GM08714 (cell line): ENCODE data around the gene F2R.

ENCODE experiments used
- H3K4me3 ChIP-seq: fragments of 200-500 bp; sonication (Bioruptor generic); 2 replicates; pipeline ENCODE4 v1.5.1; 2014; ENCODE audit warnings: mild to moderate bottlenecking, low read length, inconsistent platforms
- ZNF274 ChIP-seq: IDR thresholded peaks from 2 replicates; pipeline ENCODE4 v1.6.1; 2012; ENCODE audit warnings: mild to moderate bottlenecking, low read depth, low read length

Gene F2R

DNA sequence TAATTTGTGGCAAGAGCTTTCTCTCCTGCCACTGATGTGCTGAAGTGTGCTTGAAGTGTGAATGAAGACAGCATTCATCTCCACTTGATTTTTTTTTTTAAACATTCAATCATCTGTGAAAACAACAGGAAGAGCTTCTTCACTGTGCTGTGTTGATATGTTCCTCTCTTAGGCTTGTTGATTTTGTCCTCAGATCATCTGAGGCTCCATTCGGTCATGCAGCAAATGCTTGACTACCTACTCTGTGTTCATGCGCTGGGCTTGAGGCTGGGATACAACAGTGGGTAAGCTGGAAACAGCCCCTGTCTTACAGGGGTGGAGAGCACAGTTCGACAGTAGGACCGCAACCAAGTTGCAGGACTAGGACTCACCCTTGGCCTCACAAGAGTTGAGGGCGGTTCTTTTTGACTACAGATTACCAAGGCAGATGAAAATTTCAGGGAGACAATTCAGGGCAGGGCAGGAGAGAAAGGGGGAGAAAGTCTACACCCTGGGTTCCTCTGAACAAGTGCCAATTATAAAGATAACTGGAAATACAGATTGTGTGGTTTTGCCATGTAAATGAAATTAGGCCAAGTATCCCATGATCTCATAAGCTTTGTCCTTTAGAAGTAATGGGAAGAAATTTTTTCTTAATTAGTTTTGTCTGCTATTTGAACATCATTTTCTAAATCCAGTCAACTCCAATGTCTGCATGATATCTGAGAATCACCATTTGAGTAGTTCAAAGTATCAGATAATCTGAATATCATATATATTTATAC, 31.0 kb upstream of the F2R start:
- no peak for TF ChIP-seq ZNF274
- H3K4me3 ChIP-seq, result no peak overlapping the region

DNA sequence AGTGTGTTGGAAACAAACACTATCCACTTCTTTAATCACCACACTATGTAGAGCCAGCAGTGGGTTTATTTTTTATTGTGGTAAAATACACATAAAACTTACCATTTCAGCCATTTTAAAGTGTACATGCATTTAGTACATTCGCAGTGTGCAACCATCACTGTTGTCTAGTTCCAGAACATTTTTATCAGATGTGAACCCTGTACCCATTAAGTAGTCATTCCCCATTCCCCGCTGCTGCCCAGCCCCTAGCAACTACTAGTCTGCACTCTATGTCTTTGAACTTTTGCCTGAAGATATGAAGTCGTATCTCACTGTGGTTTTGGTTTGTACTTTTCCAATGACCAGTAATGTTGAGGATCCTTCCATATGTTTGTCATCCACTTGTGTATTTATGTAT, 30.2 kb upstream of the F2R start:
- H3K4me3 ChIP-seq, result no peak overlapping the region
- TF ChIP-seq ZNF274, result no peak

DNA sequence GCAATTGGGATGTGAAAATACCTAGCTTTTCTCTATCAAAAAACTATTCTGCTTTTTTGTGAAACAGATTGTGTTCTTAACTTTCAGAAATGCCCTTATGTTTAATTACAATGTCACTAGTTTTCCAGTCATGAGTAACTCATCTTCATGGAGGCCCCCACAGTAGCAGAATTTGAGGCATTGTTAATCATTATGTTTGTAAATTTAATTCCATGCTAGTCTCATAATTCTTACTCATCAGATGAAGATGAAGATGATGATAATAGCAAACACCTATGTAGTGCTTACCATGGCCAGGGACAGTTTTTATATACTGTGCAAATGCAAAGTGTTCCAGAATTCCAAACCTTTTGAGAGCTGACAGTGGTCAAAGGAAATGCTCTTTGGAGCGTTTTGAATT, 27.7 kb upstream of the F2R start:
- H3K4me3 ChIP-seq, result no peak overlapping the region
- no peak for TF ChIP-seq ZNF274

DNA sequence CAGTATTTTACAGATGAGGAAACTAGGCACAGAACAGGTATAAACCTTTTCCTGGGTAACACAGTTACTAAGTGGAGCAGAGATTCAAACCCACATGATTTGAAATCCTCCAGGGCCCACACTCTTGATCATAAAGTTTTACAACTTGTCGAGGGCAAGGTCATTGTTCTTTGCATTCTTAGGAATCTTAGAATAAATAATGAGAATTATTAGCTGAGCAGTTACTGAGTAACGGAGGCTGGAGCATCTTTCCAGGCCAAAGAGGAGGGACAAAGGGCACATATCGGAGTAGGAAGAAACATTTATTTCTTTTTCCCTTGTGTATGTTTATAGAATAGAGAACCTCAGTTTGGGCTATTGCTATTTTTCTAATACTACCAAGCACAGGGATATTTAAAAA, 27.1 kb upstream of the F2R start:
- no peak for TF ChIP-seq ZNF274
- no peak overlapping the region for H3K4me3 ChIP-seq

DNA sequence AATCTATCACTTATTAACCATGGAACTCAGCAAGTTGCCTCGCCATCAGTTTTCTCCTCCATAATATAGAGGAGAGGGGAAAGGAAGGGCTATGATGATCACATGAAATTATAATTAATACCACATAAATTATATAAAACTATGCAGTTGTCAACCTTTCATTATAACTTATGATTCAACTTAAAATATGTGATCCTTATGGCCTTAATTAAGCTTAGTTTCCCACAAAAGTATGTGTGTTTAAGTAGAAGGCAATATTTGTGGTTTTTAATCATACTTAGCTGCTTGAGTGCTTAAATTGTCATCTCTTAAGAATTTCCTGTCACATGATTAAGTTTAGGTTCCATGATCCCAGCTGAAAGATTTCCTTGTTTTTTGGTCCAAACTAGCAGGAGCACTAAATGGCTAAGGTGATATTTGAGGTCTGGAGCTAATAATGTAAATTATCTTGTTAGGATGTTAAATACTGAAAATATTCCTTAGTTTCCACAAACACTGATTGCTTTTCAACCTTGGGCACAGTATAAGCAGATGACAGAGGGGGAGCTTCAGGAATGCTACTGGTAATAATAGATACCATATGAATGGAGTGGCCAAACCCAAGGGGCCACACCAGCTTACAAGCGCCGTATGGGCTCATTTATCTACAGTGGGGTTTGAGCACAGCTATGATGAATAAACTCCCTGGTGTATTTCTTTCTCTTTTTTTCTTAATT, 26.4 kb upstream of the F2R start:
- TF ChIP-seq ZNF274, result no peak
- H3K4me3 ChIP-seq, result no peak overlapping the region

DNA sequence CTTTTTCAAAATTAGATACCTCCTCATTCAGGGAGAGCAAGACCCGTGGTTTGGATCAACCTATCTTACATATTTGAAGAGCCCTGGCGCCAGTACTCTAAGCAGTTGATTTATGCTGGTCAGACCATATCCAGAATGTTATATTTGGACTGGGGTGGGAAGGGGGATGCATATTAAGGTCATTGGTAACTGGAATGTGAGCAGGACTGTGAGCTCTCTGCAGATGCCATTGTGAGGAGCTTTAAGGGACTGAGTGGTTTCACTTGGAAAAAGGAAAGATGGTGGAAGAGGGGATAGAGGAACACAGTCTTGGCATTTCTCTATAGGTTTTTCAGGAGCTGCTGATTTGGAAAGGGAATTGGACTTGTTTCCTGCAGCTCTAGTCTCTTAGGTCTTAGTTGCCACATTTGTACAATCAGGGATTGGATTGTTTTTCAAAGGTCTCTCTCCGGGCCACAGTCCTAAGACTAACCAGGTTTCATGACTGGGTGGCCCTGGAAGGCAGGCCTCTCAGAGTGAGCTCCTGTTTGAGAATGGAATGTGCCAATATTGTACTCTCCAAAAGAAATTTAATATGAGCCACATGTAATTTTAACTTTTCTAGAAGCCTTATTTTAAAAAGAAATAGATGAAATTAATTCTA, 25.8 kb upstream of the F2R start:
- TF ChIP-seq ZNF274, result no peak
- no peak overlapping the region for H3K4me3 ChIP-seq

DNA sequence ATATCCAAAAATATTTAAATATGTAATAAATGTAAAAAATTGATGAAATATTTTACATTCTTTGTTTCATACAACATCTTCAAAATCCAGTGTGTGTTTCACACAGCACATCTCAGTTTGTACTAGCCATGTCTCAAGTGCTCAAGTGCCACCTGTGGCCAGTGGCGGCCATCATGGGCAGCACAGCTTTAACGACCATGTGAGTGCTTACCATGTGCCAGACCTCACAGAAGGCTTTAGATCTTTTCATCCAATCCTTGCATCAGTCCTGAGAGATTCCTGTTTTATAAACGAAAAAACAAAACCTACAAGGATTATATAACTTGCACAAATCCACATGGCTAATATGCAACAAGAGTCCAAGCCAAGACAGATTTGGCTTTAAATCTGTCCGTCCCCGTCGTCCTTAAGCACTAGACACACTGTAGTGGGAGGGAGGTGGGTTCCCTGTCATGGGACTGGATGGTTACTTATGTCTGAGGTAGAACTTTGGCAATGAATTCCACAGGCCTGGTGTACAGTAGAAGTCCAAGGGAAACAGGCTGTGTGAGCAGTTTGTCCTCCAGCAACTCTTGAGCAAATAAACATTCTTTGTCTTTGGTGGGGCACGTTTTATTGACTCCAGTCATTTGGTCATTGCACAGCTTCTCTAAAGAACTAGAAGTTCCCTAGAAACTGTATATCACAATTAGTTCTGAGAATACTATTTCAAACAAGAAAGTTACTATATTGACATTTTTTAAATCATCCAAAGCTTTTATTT, 25.0 kb upstream of the F2R start:
- no peak for TF ChIP-seq ZNF274
- no peak overlapping the region for H3K4me3 ChIP-seq

DNA sequence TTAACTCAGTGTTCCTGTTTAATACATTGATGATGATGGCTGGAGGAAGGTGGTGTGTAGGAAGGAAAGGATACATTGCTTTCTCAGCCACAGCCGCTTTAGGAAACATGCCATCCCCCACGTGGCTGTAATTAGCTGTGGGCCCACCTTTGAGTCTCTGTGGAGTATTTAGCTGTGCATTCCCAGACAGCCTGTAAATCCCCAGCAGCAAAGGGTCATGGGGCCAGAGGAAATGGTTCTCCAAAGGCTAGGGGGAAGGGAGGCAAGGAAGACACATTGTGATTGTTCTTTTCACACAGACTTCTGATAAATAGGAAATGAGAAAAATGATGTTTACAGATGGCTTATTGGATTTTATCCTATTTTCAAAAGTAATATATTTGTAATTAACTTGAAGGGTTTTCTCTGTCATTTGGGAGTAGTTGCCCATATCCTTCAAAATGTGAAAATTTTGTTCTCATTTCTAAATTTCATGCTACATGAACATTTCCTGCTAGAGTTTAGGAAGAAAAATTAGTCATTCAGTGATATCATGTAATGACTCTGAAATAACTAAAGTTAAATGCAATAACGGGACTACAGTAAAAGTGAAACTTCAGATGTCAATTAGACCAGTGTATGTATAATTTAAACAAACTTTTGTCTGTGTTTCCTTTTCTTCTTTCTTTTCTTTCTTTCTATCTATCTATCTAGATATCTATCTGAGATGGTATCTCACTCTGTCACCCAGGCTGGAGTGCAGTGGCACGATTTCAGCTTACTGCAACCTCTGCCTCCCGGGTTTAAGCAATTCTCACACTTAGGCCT, 24.3 kb upstream of the F2R start:
- TF ChIP-seq ZNF274, result no peak
- H3K4me3 ChIP-seq, result no peak overlapping the region

DNA sequence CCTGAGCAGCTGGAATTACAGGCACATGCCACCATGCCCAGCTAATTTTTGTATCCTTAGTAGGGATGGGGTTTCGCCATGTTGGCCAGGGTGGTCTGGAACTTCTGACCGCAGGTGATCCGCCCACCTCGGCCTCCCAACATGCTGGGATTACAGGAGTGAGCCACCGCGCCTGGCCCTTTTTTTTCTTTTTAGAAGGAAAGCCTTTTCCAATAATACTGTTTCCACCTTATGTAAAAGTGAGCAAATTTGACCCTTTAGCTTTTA, 23.7 kb upstream of the F2R start:
- no peak for TF ChIP-seq ZNF274
- no peak overlapping the region for H3K4me3 ChIP-seq

DNA sequence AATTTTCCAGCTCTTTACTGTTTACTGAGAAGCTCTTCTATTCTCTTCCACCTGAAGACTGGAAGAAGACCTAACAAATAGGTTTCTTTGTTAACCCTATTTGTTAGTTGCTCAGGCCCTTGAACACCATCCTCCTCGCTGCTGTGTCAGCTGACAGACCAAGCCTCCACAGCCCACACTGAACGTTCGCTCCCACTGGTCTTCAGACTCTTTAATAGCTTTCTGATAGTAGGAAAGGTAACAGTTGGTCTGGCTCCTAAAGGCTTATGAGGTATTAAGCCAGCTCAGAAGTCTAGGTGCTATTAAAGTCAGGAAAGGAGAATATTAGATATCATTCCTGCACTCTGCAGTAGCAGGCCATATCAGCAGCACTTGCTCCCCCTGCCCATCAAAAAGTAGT, 23.3 kb upstream of the F2R start:
- no peak overlapping the region for H3K4me3 ChIP-seq
- no peak for TF ChIP-seq ZNF274

DNA sequence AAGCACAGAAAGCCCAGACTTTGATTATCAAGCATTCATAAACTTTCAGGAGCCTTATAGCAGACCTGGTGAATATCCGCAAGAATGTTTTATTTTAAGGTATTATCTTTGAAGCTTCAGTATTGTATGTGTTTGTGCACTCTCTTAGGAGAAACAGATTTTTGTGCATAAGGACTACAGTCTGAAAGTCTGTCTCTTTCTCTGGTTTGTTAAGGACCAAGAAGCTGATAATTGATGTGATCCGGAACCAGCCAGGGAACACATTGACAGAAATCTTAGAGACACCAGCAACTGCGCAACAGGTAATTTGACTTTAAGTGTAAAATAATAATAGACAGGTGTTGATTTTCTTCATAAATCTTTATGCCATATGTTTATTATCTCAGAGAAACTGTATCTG, 22.8 kb upstream of the F2R start:
- TF ChIP-seq ZNF274, result no peak

DNA sequence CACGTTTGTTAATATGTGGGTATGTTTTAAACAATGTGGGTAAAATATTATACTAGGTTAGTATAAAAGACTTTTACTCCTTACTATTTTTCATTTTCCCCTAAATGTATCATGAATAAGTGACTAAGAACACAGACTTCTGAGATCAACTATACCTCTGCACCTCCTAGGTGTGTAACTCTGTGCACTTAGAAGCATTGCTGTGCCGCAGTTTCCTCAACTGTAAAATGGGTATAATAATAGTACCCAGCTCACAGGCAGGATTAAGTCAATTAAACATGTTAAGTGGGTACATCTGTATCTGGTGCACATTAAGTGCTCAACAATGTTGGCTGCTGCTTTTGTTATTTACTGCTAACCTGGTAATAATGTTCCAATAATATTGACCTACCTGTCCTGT, 21.6 kb upstream of the F2R start:
- no peak overlapping the region for H3K4me3 ChIP-seq
- no peak for TF ChIP-seq ZNF274

More for the DNA sequence above, 22.8 kb upstream of the F2R start:
- H3K4me3 ChIP-seq, result no peak overlapping the region

DNA sequence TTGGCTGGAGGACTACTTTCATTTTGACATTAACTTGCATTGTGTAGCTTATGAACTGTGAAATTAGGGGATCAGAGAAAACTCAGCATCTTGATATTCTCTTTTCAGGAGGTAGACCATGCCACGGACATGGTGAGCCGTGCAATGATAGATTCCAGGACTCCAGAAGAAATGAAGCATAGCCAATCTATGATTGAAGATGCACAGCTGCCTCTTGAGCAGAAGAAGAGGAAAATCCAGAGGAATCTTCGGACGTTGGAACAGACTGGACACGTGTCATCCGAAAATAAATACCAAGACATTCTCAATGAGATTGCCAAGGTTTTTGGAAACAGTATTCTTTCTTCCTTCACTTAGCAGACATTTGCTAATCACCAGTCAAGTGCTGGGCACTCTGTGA, 20.6 kb upstream of the F2R start:
- no peak for TF ChIP-seq ZNF274
- H3K4me3 ChIP-seq, result no peak overlapping the region

DNA sequence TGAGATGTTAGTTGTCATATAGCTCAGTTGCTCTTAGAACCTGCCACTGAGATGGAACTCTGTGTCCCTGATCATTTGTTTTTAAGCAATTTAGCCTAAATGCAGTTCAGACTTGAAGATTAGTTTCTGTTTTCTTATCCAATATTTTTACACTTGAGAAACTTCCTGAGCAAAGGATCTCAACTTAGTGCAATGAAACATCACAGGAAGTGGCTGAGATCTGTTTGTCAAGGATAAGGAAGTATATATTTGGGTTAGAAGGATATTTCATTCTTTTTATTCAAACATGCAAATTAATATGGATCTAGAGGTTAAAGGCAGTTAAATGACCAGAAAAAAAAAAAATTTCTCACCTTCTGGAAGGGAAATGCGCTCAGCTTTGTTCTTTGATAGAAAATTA, 19.7 kb upstream of the F2R start:
- H3K4me3 ChIP-seq, result no peak overlapping the region

More for the DNA sequence above, 19.7 kb upstream of the F2R start:
- no peak for TF ChIP-seq ZNF274
